ENCODE measurements around the gene SYNPO2. TPM values are rescaled to one million over a fixed set of nuclear protein-coding genes. Genes with fewer than 3 reads are reported as not detected.

SYNPO2 gene
- total RNA-seq, 2 donors from 2014 or later = 9.5 to 266 TPM

DNA sequence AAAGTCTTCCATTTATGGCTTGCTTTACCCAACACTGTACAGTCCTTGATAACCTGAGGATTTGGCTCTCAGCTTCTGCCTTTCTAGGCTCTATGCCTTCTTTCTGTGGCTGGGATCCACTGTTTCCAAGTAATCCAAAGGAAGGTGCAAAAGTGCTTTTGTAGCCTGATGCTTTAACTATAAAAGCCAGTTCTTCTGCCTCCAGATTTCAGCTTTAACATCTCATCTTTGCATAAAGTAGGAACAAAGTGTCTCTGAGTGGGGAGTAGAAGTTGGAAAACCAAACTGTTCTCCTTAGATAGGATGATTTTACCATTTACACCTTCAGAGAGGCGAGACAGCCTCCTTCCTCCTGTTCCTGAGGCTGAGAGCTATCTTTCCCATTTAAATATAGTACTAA is 41.7 kb upstream of the SYNPO2 start:
- no peaks in the 10 kb centered on the region for H3K9me3 ChIP-seq
- H3K27me3 ChIP-seq = no peaks in the 10 kb centered on the region
- H3K36me3 ChIP-seq = no peaks in the 10 kb centered on the region
- no peak overlapping the region for H3K27ac ChIP-seq
- H3K4me1 ChIP-seq = no peaks in the 10 kb centered on the region
- DNase-seq = no peak
- H3K9ac ChIP-seq (ENCODE audit: low read depth in 2 of 2, low read length in 2 of 2) = no peak overlapping the region
- TF ChIP-seq CTCF (IDR thresholded peaks at IDR 0.05) = no peak
- intact Hi-C loops (cut with DNase I) = no loop called here
- no peak overlapping the region for H3K4me3 ChIP-seq

DNA sequence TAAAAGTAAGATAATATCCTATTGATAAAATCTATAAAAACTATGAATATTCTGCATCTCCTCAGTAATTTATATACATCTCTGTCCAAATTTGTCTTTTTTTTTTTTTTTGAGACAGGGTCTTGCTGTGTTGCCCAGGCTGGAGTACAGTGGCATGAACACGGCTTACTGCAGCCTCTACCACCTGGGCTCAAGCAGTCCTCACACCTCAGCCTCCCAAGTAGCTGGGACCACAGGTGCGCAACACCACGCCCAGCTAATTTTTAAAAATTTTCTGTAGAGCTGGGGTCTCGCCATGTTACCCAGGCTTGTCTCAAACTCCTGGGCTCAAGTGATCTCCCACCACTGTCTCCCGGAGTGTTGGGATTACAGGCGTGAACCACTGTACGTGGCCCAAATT is 40.4 kb upstream of the SYNPO2 start:
- no peaks in the 10 kb centered on the region for H3K4me1 ChIP-seq
- intact Hi-C loops (cut with DNase I) = no loop called here

DNA sequence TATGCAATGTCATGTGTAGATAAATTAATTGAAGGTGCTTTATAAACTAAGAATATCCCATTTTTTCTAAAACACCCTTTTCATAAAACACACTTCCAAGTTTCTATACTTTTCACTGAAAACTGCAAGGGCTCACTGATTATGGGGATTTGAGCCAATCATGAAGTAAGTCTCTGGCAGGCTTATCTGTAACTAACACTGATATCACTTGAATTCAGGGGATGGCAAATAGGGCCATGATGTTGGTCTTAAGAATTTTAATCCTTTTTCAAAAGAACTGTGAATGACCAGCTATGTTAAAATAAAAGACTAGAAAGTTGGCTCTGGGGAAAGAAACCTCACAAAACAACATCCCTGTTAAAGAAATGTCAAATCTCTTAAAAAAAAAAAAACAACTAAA is 39.8 kb upstream of the SYNPO2 start:
- no peaks in the 10 kb centered on the region for H3K4me1 ChIP-seq
- no peak overlapping the region for H3K27ac ChIP-seq
- H3K9me3 ChIP-seq = no peaks in the 10 kb centered on the region
- no peak overlapping the region for H3K9ac ChIP-seq (ENCODE audit: low read depth in 2 of 2, low read length in 2 of 2)
- H3K36me3 ChIP-seq = no peaks in the 10 kb centered on the region
- TF ChIP-seq CTCF (IDR thresholded peaks at IDR 0.05) = no peak
- no peak overlapping the region for H3K4me3 ChIP-seq
- H3K27me3 ChIP-seq = no peaks in the 10 kb centered on the region
- intact Hi-C loops (cut with DNase I) = no loop called here
- no peak for DNase-seq

More for the DNA sequence above, 40.4 kb upstream of the SYNPO2 start:
- no peak for DNase-seq
- H3K36me3 ChIP-seq = no peaks in the 10 kb centered on the region
- H3K9me3 ChIP-seq = no peaks in the 10 kb centered on the region
- no peak overlapping the region for H3K27ac ChIP-seq
- no peak for TF ChIP-seq CTCF (IDR thresholded peaks at IDR 0.05)
- H3K27me3 ChIP-seq = no peaks in the 10 kb centered on the region
- no peak overlapping the region for H3K4me3 ChIP-seq
- no peak overlapping the region for H3K9ac ChIP-seq (ENCODE audit: low read depth in 2 of 2, low read length in 2 of 2)

DNA sequence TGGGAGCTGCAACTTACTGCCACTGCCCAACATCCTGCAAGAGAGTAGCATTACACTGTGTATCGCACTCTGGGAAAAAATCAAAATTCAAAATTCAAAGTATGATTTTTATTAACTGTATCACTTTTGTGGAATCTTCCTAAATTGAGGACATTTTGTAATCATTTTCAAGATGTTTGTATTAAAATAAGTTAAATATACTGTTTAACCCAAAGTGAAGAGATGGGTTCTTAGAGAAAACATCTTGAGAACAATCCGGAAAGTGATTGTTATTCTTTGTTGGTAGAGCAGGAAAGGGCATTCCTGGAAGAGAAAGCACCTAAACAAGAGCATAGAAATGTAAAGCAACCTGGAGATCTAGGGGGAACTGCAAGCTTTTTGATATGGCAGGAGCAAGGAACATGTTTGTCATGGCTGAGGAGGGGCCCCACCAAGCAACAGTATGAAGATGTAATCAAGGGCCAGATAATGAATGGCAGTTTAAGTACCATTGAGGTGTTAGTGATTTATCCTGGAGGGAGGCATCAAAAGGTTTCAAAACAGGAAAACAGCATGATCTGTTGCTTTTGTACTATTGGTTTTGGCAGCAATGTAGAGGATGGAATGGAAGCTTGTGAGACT is 38.7 kb upstream of the SYNPO2 start:
- Histone ChIP-seq H3K4me3 (peak overlapping the region; percentile 15), H3K27ac (no peak overlapping the region)
- no peak for DNase-seq

GRCh38 chr4:118850488-118851173 is 38.0 kb upstream of the SYNPO2 start:
- Histone ChIP-seq H3K9me3 (no peaks in the 10 kb centered on the region), H3K36me3 (no peaks in the 10 kb centered on the region), H3K4me3 (peak overlapping the region; percentile 15), H3K27ac (no peak overlapping the region), H3K4me1 (no peaks in the 10 kb centered on the region), H3K27me3 (no peaks in the 10 kb centered on the region), H3K9ac (ENCODE audit: low read depth in 2 of 2, low read length in 2 of 2) (no peak overlapping the region)
- DNase-seq = peak; percentile 40
- TF ChIP-seq CTCF (IDR thresholded peaks at IDR 0.05) = no peak
- intact Hi-C loops (cut with DNase I) = no loop called here

More for the DNA sequence above, 38.7 kb upstream of the SYNPO2 start:
- Histone ChIP-seq H3K9me3 (no peaks in the 10 kb centered on the region), H3K36me3 (no peaks in the 10 kb centered on the region), H3K4me1 (no peaks in the 10 kb centered on the region), H3K27me3 (no peaks in the 10 kb centered on the region), H3K9ac (ENCODE audit: low read depth in 2 of 2, low read length in 2 of 2) (no peak overlapping the region)
- no peak for TF ChIP-seq CTCF (IDR thresholded peaks at IDR 0.05)
- intact Hi-C loops (cut with DNase I) = no loop called here

Data from colonic mucosa (tissue), 4 donors.